ACHN (cell line): ENCODE results near the gene CPEB4.
A peak's percentile ranks its signal among the peaks of the same experiment; 100 is the strongest.

Experiments
- DNase-seq: peaks from one replicate; pipeline ENCODE4 v3.0.0-alpha.2; 2015
- in situ Hi-C: cut with HindIII; loops from 2 replicates; pipeline ENCODE4 v1.10.0; 2017; ENCODE audit warnings: low sequenced_read_pairs, low pct_ligation_motif_present, low pct_unique_long_range_greater_than_20kb

Gene CPEB4

DNA sequence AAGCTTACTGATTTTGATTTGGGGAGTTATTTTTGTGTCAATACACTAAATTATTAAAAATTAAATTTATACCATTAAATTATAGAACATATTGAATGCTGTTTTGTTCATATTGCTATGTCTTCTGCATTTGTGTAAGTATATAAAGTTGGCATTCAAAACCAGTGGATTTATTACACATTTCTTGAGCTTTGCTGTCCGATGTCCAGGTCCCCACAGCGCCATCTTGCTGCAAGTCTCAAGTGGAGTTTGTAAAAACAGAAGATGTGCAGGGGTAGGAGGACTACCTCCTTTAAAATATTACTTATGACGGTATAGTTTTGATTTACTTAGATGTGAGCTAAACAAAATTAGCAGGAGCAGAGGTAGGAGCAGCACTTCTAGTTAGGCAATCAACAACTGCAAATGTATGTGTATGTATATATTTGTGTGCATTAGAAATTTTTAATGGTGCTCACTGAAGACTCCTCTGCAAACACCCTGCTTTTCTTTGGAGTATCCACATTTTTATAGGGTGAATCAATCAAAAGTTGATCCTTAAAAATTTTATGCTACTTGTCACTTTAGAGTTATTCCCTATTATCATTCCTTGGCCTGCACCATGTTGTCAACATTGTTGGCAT is 37.4 kb downstream of the CPEB4 start:
- peak; percentile 32 for DNase-seq
- in situ Hi-C loops = no loop called here

GRCh38 chr5:173926359-173926758 is 38.2 kb downstream of the CPEB4 start:
- in situ Hi-C loops = no loop called here
- DNase-seq = no peak

GRCh38 chr5:173928871-173929574 is 40.9 kb downstream of the CPEB4 start:
- DNase-seq = no peak
- in situ Hi-C loops = no loop called here

DNA sequence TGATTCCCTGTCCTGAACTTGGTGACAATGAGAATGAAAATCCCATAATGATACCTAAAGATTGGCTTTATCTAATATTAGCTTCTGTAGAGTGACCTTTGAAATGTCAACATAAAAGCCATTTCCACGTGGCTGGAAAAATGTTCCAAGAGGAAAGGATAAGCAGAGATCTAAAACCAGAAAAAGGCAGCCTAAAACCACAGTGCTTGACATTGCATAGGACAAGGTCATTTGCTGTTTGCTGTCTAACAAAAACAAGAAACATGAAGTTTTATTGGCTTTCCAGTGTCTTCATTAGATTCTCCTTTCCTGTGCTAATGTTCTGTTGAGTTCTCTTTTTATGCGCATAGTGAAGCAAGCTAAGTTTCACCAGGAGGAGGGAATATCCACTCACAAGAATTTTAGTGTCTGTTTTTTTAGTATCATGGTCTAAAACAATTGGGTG is 44.6 kb downstream of the CPEB4 start:
- in situ Hi-C loops = no loop called here
- no peak for DNase-seq

- in situ Hi-C loops = no loop called here
- no peak for DNase-seq
Observed at GRCh38 chr5:173933901-173934300, 45.8 kb downstream of the CPEB4 start.

DNA sequence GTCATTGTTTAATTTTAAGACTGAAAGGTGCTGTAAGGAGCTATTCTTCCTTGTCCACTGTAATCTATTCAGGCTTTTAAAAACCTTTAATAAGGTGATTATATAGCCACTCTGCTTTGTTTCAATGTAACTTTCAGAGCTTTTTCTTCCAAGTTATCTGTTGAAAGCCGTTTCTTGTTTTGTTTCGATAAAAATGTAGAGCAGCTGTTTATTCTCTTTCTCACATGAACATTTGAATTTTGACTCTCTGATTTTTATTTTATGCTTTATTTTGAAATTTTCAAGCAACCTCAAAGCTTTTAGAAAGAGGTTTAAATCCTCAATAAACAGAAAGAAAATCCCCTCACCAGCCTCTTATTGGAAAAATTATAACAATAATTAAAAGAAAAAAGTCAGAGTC is 47.2 kb downstream of the CPEB4 start:
- DNase-seq = no peak
- in situ Hi-C loops = no loop called here

DNA sequence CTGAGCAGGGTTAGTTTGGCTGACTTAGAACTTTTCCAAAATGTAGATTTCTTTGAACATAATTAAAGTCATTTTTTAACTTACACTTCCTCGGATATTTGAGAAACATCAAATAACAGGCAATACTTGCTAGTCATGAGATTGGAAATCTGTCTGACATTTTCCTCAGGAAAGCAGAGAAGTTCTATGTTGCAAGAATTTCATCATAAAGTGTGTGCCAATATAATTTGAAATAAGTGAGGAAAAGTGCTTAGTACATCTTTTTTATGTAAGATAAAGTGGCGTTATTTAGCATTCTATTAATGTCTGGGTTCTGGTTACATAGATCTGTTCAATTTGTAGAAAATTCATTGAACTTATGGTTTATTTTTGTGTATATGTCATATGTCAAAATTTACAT is 52.1 kb downstream of the CPEB4 start:
- no peak for DNase-seq
- in situ Hi-C loops = no loop called here

- no peak for DNase-seq
- in situ Hi-C loops = no loop called here
Observed at GRCh38 chr5:173941102-173941501, 53.0 kb downstream of the CPEB4 start.

- DNase-seq = no peak
- in situ Hi-C loops = no loop called here
Observed at GRCh38 chr5:173941758-173942401, 53.7 kb downstream of the CPEB4 start.

- DNase-seq = peak; percentile 64
- in situ Hi-C loops = no loop called here
Observed at GRCh38 chr5:173944511-173944910, 56.4 kb downstream of the CPEB4 start.

DNA sequence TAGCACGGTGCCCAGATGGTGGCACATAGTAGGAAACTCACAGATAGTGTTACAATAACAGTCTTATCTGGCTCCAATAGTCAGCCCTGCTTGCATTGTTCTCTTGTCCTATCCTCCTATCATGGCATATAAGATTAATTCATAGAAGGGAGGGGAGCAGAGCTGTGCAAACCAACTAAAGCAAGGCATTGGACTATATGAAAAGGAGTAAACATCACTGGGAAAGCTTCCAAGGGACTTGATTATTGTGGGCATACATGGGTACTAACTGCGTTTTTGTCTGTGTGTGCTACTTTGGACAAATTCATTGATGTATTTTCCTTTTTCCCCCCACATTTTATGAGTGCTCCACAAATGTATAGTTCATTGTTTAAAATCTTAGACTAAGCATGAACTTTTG is 57.0 kb downstream of the CPEB4 start:
- in situ Hi-C loops = no loop called here
- no peak for DNase-seq

DNA sequence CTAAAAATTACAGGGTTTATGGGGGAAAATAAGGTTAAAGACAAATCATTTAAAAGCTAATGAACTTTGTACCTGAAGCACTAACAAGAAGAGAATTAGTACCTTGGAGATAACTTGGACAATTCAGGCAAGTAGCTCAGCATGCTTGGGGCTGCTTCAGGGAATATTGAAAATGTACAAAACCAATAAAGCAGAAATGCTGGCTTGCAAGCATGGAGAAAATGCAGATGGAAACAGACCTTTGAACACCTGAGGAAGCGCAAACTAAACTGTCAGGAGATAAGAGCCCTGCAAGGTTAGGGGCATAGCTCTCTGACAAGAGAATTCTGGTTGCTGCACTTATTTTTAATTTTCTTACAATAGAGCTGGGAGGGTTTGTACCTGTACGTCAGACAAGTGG is 58.2 kb downstream of the CPEB4 start:
- in situ Hi-C loops = no loop called here
- no peak for DNase-seq

DNA sequence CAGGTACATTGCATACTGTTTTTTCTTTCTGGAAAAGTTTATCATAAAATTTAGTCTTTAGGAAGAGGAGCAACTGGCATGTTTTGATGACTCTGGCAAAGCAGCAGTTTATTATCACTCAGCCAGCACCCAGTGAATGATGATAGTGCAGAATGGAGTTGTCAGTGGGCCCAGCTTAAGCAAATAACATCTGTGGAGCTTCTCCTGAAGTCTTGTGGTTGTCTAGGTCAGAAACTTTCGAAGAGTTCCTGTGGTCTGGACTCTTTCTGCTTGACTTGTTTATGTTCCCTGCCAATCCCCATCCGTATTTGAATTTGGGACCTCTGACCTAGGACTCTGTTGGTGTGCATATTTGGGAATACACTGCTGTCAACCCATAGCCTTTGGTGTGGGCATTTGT is 62.7 kb downstream of the CPEB4 start:
- DNase-seq = no peak
- in situ Hi-C loops = no loop called here

GRCh38 chr5:173953528-173954090 is 65.5 kb downstream of the CPEB4 start:
- in situ Hi-C loops = no loop called here
- DNase-seq = peak; percentile 46

DNA sequence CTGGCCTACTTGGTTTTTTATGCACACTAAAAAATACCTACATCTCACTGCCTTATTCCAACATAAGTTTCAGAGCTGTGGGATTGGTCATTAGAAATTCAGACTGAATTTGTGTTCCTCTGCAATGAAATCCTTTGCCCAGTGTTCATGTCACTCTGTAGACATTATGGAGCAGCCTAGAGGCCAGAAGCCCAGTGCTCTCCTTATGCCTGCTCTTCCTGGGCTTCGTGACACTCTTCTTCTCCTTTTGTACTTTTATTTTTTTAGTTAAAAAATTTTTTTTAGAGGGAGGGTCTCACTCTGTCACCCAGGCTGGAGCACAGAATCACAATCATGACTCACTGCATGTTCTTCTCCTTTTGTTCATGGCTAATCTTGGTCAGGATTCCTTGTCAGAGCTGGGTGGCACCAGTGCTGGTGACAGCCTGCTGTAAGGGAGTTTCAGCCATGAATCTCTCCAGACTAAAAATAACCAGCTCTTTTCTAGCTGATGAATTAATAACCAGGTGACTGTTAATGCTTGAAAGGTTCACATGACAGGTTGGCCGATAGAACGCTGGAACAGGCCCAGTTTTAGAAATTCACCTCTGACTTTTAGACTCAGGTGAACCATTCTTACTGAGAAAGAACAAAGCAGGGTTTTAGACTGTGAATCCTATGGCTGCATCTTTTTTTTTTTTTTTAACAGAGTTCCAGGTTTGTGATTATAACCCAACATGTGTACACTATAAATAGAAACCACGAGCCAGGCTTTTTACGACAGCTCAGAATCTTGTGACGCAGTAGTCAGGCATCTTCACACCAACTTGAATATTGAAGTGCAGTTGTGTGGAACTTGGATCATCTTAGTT is 66.7 kb downstream of the CPEB4 start:
- peak; percentile 63 for DNase-seq
- in situ Hi-C loops = no loop called here

- no peak for DNase-seq
Observed at GRCh38 chr5:173960986-173961385, 72.8 kb downstream of the CPEB4 start.

DNA sequence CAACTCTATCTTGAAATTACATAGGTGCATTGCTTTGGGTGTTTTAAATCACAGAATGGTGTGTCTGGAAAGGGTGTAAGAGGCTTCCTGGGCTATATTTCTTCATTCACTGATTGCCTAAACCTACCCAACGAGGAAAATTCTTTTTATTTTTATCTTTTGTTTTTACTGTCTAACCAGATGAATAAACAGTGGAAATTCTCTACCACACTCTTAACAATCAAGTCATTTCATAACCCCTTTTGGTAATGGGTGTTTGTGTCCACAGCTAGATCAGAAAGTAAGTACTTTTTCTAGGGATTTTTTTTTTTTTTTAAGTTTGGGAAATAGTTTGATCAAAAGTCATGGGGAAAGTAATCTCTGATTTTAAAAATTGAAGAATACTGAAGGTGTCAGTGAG is 73.3 kb downstream of the CPEB4 start:
- DNase-seq = no peak
- in situ Hi-C loops = no loop called here

More at GRCh38 chr5:173960986-173961385, 72.8 kb downstream of the CPEB4 start:
- in situ Hi-C loops = no loop called here

DNA sequence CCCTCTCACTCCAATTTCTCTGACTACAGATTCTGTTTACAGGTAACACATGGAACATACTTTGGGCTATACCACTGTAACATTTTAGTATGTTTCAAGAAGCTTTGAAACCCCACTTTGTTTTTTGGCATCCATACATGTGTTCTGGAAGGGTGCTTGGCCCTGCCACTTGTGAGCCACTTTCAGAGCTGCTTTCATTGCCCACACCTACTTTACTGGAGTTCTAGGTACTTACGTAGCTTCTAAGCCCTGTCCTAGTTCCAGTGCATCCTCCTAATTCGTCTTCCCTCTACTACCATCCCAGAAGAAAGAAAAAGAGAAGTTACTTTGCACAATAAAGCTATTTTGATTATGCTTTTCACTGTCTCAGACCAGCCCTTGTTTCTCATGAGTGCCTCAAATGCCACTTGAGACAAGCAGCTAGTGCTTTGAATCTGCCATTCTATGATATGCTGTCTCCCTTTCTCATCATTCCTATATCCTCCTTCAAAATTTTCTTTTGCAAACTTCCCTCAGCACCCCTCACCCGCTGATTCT is 74.4 kb downstream of the CPEB4 start:
- DNase-seq = no peak
- in situ Hi-C loops = no loop called here
